ENCODE results near the gene URAD. TPM values are rescaled to one million over a fixed set of nuclear protein-coding genes. Genes with fewer than 3 reads are reported as not detected.

URAD gene
- total and polyA plus RNA-seq, 12 donors = not detected

GRCh38 chr13:27980280-27980998 is 8.1 kb downstream of the URAD start:
- TF ChIP-seq, protein P1, sequence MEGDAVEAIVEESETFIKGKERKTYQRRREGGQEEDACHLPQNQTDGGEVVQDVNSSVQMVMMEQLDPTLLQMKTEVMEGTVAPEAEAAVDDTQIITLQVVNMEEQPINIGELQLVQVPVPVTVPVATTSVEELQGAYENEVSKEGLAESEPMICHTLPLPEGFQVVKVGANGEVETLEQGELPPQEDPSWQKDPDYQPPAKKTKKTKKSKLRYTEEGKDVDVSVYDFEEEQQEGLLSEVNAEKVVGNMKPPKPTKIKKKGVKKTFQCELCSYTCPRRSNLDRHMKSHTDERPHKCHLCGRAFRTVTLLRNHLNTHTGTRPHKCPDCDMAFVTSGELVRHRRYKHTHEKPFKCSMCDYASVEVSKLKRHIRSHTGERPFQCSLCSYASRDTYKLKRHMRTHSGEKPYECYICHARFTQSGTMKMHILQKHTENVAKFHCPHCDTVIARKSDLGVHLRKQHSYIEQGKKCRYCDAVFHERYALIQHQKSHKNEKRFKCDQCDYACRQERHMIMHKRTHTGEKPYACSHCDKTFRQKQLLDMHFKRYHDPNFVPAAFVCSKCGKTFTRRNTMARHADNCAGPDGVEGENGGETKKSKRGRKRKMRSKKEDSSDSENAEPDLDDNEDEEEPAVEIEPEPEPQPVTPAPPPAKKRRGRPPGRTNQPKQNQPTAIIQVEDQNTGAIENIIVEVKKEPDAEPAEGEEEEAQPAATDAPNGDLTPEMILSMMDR (IDR thresholded peaks at IDR 0.05) = no peak
- TF ChIP-seq POLR2A (IDR thresholded peaks at IDR 0.05) = no peak
- DNase-seq = no peak
- Histone ChIP-seq H3K27ac (no peak overlapping the region), H3K9me3 (replicated peaks in 1 of 3) (no peaks in the 10 kb centered on the region), H3K4me1 (replicated peaks in 1 of 2) (no peaks in the 10 kb centered on the region), H3K27me3 (peaks cover 79% of the 10 kb centered on the region), H3K4me3 (no peak overlapping the region), H3K36me3 (replicated peaks in 1 of 2) (no peaks in the 10 kb centered on the region)
- 2 to 6% (median 4%) methylated on average over 40 to 54 of the region's 54 CpGs for WGBS, 4 donors
- intact Hi-C loops (cut with DNase I) = loop anchor here (5.0 to 10.0 kb wide), 5 partner anchors 146 to 996 kb away; no protein-coding TSS in a partner anchor

GRCh38 chr13:27979765-27980279 is 8.7 kb downstream of the URAD start:
- DNase-seq = no peak
- Histone ChIP-seq H3K4me1 (replicated peaks in 1 of 2) (no peaks in the 10 kb centered on the region), H3K27me3 (peaks cover 84% of the 10 kb centered on the region), H3K4me3 (no peak overlapping the region), H3K9me3 (replicated peaks in 1 of 3) (no peaks in the 10 kb centered on the region), H3K36me3 (replicated peaks in 1 of 2) (no peaks in the 10 kb centered on the region), H3K27ac (no peak overlapping the region)
- intact Hi-C loops (cut with DNase I) = loop anchor here (5.0 to 10.0 kb wide), 5 partner anchors 145 to 995 kb away; no protein-coding TSS in a partner anchor
- WGBS, 4 donors = 5 to 9% (median 6%) methylated on average over 15 of the region's 15 CpGs
- TF ChIP-seq, protein P1 (IDR thresholded peaks at IDR 0.05) = no peak
- TF ChIP-seq POLR2A (IDR thresholded peaks at IDR 0.05) = no peak

- Histone ChIP-seq H3K4me1 (replicated peaks in 1 of 2) (no peaks in the 10 kb centered on the region), H3K9me3 (replicated peaks in 1 of 3) (no peaks in the 10 kb centered on the region), H3K4me3 (no peak overlapping the region), H3K27ac (no peak overlapping the region), H3K36me3 (replicated peaks in 1 of 2) (no peaks in the 10 kb centered on the region), H3K27me3 (peaks cover 90% of the 10 kb centered on the region)
- DNase-seq = no peak
- WGBS, 4 donors = 6 to 14% (median 13%) methylated on average over 13 to 15 of the region's 15 CpGs
- intact Hi-C loops (cut with DNase I) = no loop called here
- TF ChIP-seq, protein P1 (IDR thresholded peaks at IDR 0.05) = no peak
These were observed 9.4 kb downstream of the URAD start for GRCh38 chr13:27979001-27979643.

- 0 to 5% (median 2%) methylated on average over 19 to 65 of the region's 65 CpGs for WGBS, 4 donors
- peaks cover 91% of the 10 kb centered on the region for H3K27me3 ChIP-seq
- H3K27ac ChIP-seq = no peak overlapping the region
These were observed 10.1 kb downstream of the URAD start for GRCh38 chr13:27978301-27978968.

More at GRCh38 chr13:27978301-27978968, 10.1 kb downstream of the URAD start:
- Histone ChIP-seq H3K36me3 (replicated peaks in 1 of 2) (no peaks in the 10 kb centered on the region), H3K4me3 (no peak overlapping the region), H3K9me3 (replicated peaks in 1 of 3) (no peaks in the 10 kb centered on the region), H3K4me1 (replicated peaks in 1 of 2) (no peaks in the 10 kb centered on the region)
- intact Hi-C loops (cut with DNase I) = no loop called here
- TF ChIP-seq, protein P1 (IDR thresholded peaks at IDR 0.05) = no peak
- TF ChIP-seq POLR2A (IDR thresholded peaks at IDR 0.05) = no peak
- DNase-seq = no peak

Data from adrenal gland (tissue), 12 donors.